SKM-1 (cell line): Measurements from ENCODE around the gene PLCB4.

Source experiments
- DNase-seq: peaks from one replicate; lab custom pipeline; 2025; ENCODE audit not compliant: unreplicated experiment; lab: John Stamatoyannopoulos, UW

Gene PLCB4

GRCh38 chr20:9059931-9060330, 9.0 kb upstream of the PLCB4 start:
- DNase-seq: no peak

- DNase-seq: no peak
Measured at GRCh38 chr20:9061434-9061833, 7.5 kb upstream of the PLCB4 start.

DNA sequence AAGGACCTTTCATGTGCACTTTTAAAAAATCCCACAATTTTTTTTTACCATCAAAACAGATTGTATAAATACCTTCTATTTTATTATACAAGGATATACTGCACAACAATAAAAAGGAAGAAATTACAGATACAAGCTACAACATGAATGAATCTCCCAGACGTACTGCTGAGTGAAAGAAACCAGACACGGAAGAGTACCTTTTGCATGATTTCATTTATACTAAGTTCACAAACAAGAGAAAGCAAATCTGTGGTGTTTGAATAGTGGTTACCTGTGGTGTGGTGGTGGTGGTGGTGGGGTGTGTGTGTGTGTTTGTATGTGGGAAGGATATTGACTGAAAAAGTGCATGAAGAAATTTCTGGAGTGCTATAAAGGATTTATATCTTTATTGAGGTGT, 6.8 kb upstream of the PLCB4 start:
- DNase-seq: no peak

DNA sequence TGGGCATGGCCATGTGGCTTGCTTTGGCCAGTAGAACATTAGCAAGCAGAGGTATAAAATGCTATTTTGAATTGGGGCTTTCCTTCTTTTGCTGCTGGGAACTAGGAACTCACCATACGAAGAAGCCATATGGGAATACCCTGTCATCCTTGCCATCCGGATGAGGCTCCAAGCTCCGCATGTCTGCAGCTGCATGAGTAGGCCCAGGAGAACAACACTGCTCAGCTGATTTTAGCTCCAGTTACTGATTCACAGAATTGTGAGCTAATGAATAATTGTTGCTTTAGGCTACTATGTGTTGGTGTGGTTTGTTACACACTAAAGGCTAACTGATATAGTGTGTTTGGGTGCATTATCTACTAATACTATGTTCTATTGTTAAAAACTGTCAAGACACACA, 2.7 kb upstream of the PLCB4 start:
- no peak for DNase-seq

DNA sequence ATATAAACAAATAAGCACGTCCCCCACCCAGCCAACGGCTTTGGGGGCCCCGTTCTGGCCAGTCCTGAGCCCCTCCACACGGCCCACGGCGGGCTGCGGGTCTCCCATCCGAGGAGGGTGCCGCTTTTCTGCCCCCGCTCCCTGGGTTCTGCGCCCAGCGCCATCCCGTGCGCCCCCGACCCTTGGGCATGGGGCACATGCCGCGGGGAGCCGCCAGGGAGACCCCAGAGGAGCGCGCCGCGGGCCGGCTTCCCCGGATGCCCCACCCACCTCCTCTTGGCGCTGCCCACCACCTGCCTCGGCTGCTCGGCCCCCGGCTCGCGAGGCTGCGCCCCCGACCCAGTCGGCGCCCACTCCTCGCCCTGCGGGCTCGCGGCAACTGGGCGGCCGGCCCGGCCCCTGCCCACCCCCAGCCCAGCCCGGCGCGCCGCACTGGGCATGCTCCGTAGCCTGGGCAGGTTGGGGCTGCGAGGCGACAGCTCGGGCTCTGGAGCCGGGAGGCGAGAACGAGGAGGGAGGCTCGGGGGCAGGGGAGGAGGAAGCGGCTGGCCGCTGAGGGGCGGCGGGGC, 570 bp upstream of the PLCB4 start:
- DNase-seq: no peak

- DNase-seq: no peak
Measured at GRCh38 chr20:9070304-9070703, 1.4 kb downstream of the PLCB4 start.

GRCh38 chr20:9071976-9072726, 3.3 kb downstream of the PLCB4 start:
- DNase-seq: no peak

DNA sequence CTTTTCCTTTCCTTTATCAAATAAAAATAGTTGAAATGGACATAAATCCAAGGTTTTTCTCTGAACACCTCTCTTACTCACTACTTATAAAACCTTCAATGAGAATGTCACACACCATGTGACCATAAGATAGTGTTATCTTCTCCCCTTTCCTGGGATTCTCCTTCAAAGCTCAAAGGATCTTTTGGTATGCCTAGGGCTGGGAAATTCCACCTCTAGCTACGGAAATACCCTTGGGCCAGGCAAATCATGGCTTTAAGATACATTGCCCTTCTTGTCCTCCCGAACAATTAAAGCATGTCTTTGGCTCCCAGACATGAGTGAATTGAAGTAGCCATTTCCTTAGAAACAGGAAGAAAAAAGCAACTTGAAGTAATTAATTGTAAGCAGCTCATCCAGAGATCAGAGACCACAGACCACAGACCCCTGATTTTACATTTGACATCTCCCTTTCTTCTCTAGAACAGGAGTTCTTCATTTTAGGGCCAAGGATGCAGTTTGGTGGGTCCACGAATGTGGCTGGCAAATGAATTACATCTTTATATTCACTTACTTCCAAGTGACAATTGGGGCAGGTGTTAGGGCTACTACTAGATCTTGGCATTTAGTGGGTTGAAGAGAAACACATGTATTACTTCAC, 4.1 kb downstream of the PLCB4 start:
- DNase-seq: no peak

- DNase-seq: no peak
Measured at GRCh38 chr20:9075264-9076095, 6.6 kb downstream of the PLCB4 start.

DNA sequence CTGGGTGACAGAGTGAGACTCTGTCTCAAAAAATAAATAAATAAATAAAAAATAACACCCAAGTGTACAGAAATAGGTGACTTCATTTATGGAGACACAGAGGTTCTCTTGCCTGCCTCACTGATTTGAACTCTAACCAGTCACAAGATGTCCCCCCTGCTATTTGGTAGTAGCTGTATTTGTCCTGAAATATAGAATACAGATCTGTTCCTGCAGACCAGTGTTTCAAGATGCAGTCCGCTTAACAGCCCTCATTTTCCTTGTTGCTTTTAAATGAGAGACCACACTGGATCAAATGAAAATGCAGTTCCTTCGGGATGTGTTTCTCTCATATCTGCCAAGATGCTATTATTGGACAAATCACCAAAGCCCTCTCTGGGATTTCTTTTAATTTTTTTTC, 7.6 kb downstream of the PLCB4 start:
- no peak for DNase-seq

DNA sequence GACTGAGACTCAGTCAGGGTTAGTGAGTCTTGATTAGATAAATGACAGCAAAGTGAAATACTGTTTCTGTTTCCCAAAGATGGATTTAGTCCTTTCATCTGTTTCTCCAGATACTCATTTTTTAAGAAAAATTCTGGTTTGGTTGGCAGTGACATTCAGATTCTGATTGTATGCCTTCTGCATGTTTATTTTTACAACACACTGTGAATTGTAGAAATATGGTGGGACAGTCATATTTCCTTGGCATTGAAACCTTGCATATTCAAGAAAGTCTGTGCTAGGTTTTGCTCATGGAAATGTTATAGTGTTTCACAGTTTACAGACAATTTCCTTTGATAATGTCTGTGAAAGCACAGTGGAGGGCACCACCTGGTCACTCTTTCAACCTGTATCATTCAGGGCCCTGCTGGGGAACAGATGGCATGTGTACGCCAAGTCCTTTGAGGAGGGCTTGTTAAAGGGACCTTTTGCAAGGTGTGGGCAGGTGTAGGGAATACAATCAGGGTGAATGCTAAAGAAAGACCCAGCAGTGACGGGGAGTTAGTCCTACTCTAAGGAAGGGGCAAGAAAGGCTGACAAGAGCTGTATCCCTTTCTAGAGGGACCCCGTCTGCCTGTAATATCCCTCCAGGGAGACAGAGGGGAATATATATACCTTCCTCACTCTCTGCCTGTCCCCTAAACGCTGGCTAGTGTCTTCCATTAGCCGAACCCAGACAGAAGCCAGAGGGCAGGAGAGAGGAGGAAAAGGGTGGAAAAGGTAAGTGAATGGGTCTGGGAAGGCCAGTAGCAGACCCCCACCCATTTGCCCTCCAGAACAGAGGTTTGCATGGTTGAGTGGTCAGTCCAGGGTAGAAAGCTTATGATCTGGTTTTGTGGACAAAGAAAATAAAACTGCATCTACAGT, 10.2 kb downstream of the PLCB4 start:
- no peak for DNase-seq

DNA sequence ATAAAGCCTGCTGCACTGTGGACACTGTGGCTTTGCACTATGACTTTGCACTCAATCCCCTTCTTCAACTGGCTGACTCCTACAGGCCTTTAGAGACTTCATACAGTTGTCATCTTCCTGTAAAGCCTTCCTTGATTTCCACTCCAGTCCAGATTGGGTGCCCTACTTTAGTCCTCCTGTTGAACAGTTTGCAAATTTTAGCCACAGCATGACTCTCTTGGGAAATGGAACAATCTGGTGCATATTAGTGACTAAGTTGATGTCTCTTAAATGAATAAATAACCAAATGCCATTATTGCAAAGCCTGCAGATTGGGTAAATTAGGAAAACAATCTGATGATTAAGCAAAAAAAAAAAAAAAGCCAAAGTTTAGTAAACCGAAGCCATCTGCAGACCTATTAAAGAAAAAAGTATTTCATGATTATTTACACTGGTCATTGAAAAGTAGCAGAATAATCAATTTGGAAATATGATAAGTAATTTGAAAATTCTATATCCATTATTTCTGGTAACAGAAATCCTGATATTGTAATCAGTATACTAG, 12.6 kb downstream of the PLCB4 start:
- no peak for DNase-seq

GRCh38 chr20:9082741-9083140, 13.9 kb downstream of the PLCB4 start:
- DNase-seq: no peak

DNA sequence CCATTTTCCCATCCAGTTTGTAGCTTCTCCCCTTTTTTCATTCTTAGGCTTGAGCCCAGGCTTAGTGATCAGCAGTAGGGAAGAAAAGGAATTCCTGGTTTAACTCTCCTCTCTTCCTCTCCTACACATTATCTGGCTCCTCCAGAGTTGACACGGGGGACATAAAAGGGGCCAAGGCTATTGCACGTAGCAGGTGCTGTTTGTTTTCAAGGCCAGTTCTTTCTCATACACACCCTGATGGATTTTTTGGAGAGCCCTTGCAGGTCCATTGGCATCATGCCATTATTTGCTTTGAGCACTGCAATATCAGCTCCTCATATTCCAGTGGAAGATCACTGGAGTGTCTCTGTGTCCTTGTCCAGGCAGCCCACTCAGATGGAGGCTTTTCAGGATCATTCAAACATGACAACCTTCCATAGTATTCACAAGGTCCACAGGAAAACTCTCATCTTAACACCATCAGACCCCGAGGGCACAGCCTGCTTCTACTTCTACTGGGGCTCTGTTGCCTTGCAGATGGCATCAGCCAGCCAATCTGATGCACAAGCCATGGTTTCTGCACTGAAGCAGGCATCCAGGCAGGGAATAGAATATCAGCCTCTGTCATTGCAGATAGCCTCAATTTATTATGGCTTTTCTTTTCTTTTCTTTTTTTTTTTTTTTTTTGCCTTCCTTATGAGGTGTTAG, 18.8 kb downstream of the PLCB4 start:
- DNase-seq: no peak

DNA sequence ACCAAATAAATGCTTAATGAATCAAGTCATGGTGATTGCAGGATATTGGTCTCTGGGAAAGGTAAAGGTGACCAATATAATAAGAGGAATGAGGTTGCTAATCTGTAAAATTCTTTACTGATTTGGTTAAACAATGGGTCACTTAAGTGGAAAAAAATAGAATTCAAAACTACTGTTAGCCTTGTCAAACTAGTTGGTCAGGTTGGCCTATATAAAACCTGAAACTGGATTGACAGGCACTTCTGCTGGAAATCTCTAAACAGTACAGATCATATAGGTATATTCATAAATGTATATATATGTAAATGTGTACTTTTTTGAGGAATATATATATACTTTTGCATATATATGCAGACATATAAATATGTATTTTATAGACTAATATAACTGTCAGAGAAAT, 19.7 kb downstream of the PLCB4 start:
- DNase-seq: no peak

DNA sequence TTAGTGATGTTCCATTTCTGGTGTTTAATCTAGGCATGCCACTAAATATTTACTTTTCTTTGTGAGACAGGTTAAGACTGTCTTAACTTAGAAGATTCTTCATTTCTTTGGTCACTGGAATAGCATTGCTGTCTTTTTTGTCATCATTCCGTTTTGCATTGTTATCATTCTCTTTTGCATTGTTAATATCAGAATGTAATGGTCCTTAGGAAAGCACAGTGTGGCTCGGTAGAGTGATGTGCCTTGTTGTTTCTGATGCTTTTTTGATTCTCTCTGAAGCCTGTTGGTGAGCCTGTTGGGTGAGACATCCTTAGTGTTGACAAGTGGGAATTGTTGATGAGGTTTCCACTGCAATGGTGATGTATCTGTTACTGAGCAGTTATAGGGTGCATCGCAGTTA, 23.2 kb downstream of the PLCB4 start:
- no peak for DNase-seq

DNA sequence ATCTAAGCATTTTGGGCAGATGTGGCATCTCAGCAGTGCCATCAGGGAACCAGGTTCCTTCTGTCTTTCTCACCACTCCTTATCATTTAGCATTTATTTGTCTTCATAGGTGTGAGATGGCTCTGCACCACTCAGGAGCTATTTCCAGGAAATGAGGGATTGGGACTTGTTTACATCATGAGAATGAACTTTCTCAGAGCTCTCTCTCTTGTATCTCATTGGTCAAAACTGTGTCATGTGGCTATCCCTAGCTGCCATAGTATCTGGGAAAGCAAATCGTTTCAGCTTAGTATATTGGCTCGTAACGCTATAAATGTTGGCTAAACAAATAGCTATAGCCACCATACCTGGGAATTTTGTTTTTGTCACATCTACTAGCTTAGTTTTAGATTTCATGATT, 23.8 kb downstream of the PLCB4 start:
- no peak for DNase-seq

GRCh38 chr20:9093218-9093957, 24.5 kb downstream of the PLCB4 start:
- DNase-seq: no peak

DNA sequence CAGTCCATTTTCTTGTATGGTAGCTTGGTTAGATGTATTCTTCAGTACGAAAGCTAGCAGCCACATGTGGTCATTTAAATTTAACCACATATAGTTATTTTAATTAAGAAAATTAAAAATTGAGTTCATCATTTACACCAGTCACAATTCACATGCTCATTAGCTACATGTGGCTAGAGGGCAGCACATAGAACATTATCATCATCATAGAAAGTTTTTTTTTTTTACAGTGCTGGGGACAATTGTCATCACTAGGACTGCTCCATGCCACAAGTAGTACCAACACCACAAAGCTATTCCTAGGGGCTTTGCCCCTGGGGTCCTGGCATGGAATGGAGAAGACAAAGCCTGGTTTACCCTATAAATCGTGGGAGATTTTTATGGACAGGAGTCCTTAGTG, 30.5 kb downstream of the PLCB4 start:
- DNase-seq: no peak
